Measurements from ENCODE around the gene UBXN4.

DNA sequence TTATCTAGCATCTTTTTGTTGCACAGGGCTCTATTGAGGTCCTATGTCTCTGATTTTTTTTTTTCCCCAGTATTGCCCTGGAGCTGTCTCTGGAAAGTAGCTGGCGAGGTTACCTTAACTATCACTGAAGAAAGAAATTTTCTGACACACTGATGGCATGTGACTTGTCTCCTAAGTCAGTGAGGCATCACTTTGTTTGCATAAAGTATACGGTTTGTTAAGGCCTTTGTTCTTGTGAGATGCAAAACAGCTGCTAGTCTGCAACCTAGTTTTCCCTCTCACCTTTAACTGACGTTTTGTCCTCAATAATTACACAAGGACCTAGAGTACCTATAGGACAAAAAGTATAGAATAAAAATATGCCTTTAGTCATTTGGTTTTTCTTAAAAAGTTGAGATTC lies 41.8 kb downstream of the UBXN4 start:
- no peak for TF ChIP-seq CTCF (IDR thresholded peaks at IDR 0.05)
- TF ChIP-seq ZFX (IDR thresholded peaks at IDR 0.05; ENCODE audit: borderline replicate concordance) = no peak

Measured in 22Rv1 (cell line).